ENCODE measurements around the gene THAP6. TPM values are rescaled to one million over a fixed set of nuclear protein-coding genes. Genes with fewer than 3 reads are reported as not detected.

The THAP6 gene, protein sequence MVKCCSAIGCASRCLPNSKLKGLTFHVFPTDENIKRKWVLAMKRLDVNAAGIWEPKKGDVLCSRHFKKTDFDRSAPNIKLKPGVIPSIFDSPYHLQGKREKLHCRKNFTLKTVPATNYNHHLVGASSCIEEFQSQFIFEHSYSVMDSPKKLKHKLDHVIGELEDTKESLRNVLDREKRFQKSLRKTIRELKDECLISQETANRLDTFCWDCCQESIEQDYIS
- total RNA-seq (19.1 and 20.1 TPM in 2 replicates), polyA plus RNA-seq (11.8 and 13.6 TPM in 2 replicates)

- TF ChIP-seq EZH2 (IDR thresholded peaks at IDR 0.05; ENCODE audit: borderline replicate concordance) (no peak), EZH2phosphoT487 (IDR thresholded peaks at IDR 0.05; ENCODE audit: low read depth, severe bottlenecking, unreplicated experiment) (no peak)
- TF ChIP-seq, protein P1, sequence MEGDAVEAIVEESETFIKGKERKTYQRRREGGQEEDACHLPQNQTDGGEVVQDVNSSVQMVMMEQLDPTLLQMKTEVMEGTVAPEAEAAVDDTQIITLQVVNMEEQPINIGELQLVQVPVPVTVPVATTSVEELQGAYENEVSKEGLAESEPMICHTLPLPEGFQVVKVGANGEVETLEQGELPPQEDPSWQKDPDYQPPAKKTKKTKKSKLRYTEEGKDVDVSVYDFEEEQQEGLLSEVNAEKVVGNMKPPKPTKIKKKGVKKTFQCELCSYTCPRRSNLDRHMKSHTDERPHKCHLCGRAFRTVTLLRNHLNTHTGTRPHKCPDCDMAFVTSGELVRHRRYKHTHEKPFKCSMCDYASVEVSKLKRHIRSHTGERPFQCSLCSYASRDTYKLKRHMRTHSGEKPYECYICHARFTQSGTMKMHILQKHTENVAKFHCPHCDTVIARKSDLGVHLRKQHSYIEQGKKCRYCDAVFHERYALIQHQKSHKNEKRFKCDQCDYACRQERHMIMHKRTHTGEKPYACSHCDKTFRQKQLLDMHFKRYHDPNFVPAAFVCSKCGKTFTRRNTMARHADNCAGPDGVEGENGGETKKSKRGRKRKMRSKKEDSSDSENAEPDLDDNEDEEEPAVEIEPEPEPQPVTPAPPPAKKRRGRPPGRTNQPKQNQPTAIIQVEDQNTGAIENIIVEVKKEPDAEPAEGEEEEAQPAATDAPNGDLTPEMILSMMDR (IDR thresholded peaks at IDR 0.05; ENCODE audit: poor library complexity) = no peak
- H3K36me3 ChIP-seq (replicated peaks; ENCODE audit: insufficient read depth, low read depth) = no peaks in the 10 kb centered on the region
- peaks cover 29% of the 10 kb centered on the region for H3K4me1 ChIP-seq (ENCODE audit: insufficient read depth)
- WGBS (ENCODE audit: low lambda C conversion rate, missing lambda C conversion rate) = 2% methylated on average over 61 of the region's 61 CpGs
- DNase-seq (ENCODE audit: low spot score) = peak; percentile 99
- peak within 1 kb of the TSS; percentile 88 for H3K4me2 ChIP-seq
- H3K79me2 ChIP-seq = peaks cover 75% of the 10 kb centered on the region
- peak within 1 kb of the TSS; percentile 94 for H3K27ac ChIP-seq
- H3K27me3 ChIP-seq = no peaks in the 10 kb centered on the region
- H3K9me3 ChIP-seq (ENCODE audit: low read depth) = no peaks in the 10 kb centered on the region
- no peaks in the 10 kb centered on the region for H4K20me1 ChIP-seq (ENCODE audit: insufficient read depth, poor library complexity, severe bottlenecking)
- peak within 1 kb of the TSS; percentile 79 for H2AFZ ChIP-seq
- H3K9me2 ChIP-seq (replicated peaks; ENCODE audit: insufficient read depth) = no peaks in the 10 kb centered on the region
- H3K4me3 ChIP-seq = peak within 1 kb of the TSS; percentile 68
These were observed at the start of gene THAP6, which contains the start of gene RCHY1 for GRCh38 chr4:75514131-75514948. TSS of gene THAP6 (plus strand) at chr4:75514473. CDS start at chr4:75515453, 980 bp downstream. TSS of gene RCHY1 (minus strand) at chr4:75514403. CDS start at chr4:75514286, 117 bp downstream.

DNA sequence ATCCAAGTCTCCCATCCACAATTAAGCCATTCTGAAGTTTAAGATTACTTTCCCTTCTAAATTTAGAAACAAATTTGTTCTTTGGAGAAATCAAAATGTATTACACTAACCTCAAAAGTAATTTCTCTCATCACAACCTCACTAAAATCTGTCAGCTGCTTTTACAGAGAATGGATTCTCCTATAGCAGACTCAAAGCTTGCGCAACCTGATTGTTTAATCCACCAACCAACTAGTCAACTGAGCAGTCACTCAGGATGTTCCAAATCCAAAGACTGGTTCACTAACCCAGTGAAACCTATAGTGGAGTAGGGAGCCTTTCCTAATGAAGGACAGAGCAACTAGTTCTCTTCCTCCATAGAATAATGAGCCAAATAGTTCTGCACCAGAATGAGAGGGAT lies 44.4 kb upstream of the THAP6 start:
- no peaks in the 10 kb centered on the region for H3K9me2 ChIP-seq (replicated peaks; ENCODE audit: insufficient read depth)
- H3K27me3 ChIP-seq = no peaks in the 10 kb centered on the region
- 100% methylated on average over 1 of the region's 1 CpG for WGBS (ENCODE audit: low lambda C conversion rate, missing lambda C conversion rate)
- no peaks in the 10 kb centered on the region for H3K9me3 ChIP-seq (ENCODE audit: low read depth)
- no peak overlapping the region for H3K4me2 ChIP-seq
- no peak for DNase-seq (ENCODE audit: low spot score)
- H2AFZ ChIP-seq = no peak overlapping the region
- no peak overlapping the region for H3K27ac ChIP-seq
- no peaks in the 10 kb centered on the region for H3K79me2 ChIP-seq
- H3K4me1 ChIP-seq (ENCODE audit: insufficient read depth) = no peaks in the 10 kb centered on the region
- TF ChIP-seq EZH2 (IDR thresholded peaks at IDR 0.05; ENCODE audit: borderline replicate concordance) (no peak), EZH2phosphoT487 (IDR thresholded peaks at IDR 0.05; ENCODE audit: low read depth, severe bottlenecking, unreplicated experiment) (no peak)
- TF ChIP-seq, protein P1 (IDR thresholded peaks at IDR 0.05; ENCODE audit: poor library complexity) = no peak
- H3K4me3 ChIP-seq = no peak overlapping the region
- H4K20me1 ChIP-seq (ENCODE audit: insufficient read depth, poor library complexity, severe bottlenecking) = no peaks in the 10 kb centered on the region
- no peaks in the 10 kb centered on the region for H3K36me3 ChIP-seq (replicated peaks; ENCODE audit: insufficient read depth, low read depth)

GRCh38 chr4:75470738-75471137 lies 43.5 kb upstream of the THAP6 start:
- H3K27ac ChIP-seq = no peak overlapping the region
- no peaks in the 10 kb centered on the region for H3K27me3 ChIP-seq
- H3K4me1 ChIP-seq (ENCODE audit: insufficient read depth) = no peaks in the 10 kb centered on the region
- no peak overlapping the region for H3K4me3 ChIP-seq
- H2AFZ ChIP-seq = no peak overlapping the region
- no peaks in the 10 kb centered on the region for H3K9me2 ChIP-seq (replicated peaks; ENCODE audit: insufficient read depth)
- WGBS (ENCODE audit: low lambda C conversion rate, missing lambda C conversion rate) = 95% methylated on average over 1 of the region's 1 CpG
- TF ChIP-seq, protein P1 (IDR thresholded peaks at IDR 0.05; ENCODE audit: poor library complexity) = no peak
- TF ChIP-seq EZH2phosphoT487 (IDR thresholded peaks at IDR 0.05; ENCODE audit: low read depth, severe bottlenecking, unreplicated experiment) (no peak), EZH2 (IDR thresholded peaks at IDR 0.05; ENCODE audit: borderline replicate concordance) (no peak)
- DNase-seq (ENCODE audit: low spot score) = no peak
- H3K79me2 ChIP-seq = no peaks in the 10 kb centered on the region
- no peaks in the 10 kb centered on the region for H3K36me3 ChIP-seq (replicated peaks; ENCODE audit: insufficient read depth, low read depth)
- no peak overlapping the region for H3K4me2 ChIP-seq
- no peaks in the 10 kb centered on the region for H3K9me3 ChIP-seq (ENCODE audit: low read depth)
- H4K20me1 ChIP-seq (ENCODE audit: insufficient read depth, poor library complexity, severe bottlenecking) = no peaks in the 10 kb centered on the region

Data from hepatocyte (in vitro differentiated cells).